Esophagus squamous epithelium (tissue), 5 donors: ENCODE data around the gene SEMA4F. TPM values are rescaled to one million over a fixed set of nuclear protein-coding genes. Genes with fewer than 3 reads are reported as not detected.

Experiments used
- DNase-seq: peaks from one replicate; lab custom pipeline; 2025; lab: John Stamatoyannopoulos, UW
- H3K27ac ChIP-seq, 4 donors: fragments of 200-600 bp; sonication (generic); one replicate each; pipeline ENCODE4 v1.5.1; 2016 to 2019; ENCODE audit warnings: mild to moderate bottlenecking in 1 of 4
- H3K27me3 ChIP-seq, 4 donors: fragments of 200-600 bp; sonication (generic); 1 replicate in 3 of 4; 2 replicates in 1 of 4; pipeline versions ENCODE4 v1.5.1 to v1.6.0; 2017 to 2021; ENCODE audit warnings: antibody characterized with exemption in 1 of 4
- H3K36me3 ChIP-seq, 3 donors: fragments of 200-600 bp; sonication (generic); one replicate each; pipeline ENCODE4 v1.5.1; 2016 to 2019
- H3K4me1 ChIP-seq, 3 donors: fragments of 200-600 bp; sonication (generic); one replicate each; pipeline ENCODE4 v1.5.1; 2017 to 2019
- H3K4me3 ChIP-seq, 4 donors: fragments of 200-600 bp; sonication (generic); 1 replicate in 3 of 4; 2 replicates in 1 of 4; pipeline ENCODE4 v1.5.1; 2016 to 2019; ENCODE audit warnings: mild to moderate bottlenecking in 2 of 4, moderate library complexity in 1 of 4
- H3K9me3 ChIP-seq, 3 donors: fragments of 200-600 bp; sonication (generic); one replicate each; pipeline ENCODE4 v1.5.1; 2016 to 2019
- POLR2A ChIP-seq, 4 donors: fragments of 450-650 bp; IDR thresholded peaks; one replicate each; pipeline ENCODE4 v1.6.1; 2017; ENCODE audit warnings: antibody characterized with exemption in 4 of 4, mild to moderate bottlenecking in 4 of 4, moderate library complexity in 3 of 4
- WGBS, 2 donors: methylation state at CpG; one replicate each; pipeline ENCODE4 v1.1.5; 2018; 5-methylcytosine and 5-hydroxymethylcytosine counted together
- intact Hi-C: fragments of 100-400 bp; cut with DNase I; formaldehyde crosslinking; loops from one replicate; pipeline ENCODE4 v1.15.0; 2022
- total RNA-seq, 4 donors: library from RNA; depleted of rRNA; stranded (reverse); fragments of >200 nt; gene quantifications; one replicate each; pipeline ENCODE4 v1.1.0, GENCODE V29; 2016
- TF ChIP-seq, protein P1 (sequence below), 6 experiments: fragments of 450-650 bp in 4 of 6; fragments of 200-600 bp in 2 of 6; sonication (generic) in 2 of 6; IDR thresholded peaks; one replicate each; pipeline ENCODE4 v1.5.1; 2016 to 2019; ENCODE audit warnings: antibody characterized with exemption in 6 of 6, mild to moderate bottlenecking in 4 of 6, moderate library complexity in 4 of 6
- donor health status: DM: yes; HTN: yes; CAD: no.

The SEMA4F gene
- total RNA-seq, 4 donors from 2014 or later = 0.42 to 6.1 (median 1.7) TPM

DNA sequence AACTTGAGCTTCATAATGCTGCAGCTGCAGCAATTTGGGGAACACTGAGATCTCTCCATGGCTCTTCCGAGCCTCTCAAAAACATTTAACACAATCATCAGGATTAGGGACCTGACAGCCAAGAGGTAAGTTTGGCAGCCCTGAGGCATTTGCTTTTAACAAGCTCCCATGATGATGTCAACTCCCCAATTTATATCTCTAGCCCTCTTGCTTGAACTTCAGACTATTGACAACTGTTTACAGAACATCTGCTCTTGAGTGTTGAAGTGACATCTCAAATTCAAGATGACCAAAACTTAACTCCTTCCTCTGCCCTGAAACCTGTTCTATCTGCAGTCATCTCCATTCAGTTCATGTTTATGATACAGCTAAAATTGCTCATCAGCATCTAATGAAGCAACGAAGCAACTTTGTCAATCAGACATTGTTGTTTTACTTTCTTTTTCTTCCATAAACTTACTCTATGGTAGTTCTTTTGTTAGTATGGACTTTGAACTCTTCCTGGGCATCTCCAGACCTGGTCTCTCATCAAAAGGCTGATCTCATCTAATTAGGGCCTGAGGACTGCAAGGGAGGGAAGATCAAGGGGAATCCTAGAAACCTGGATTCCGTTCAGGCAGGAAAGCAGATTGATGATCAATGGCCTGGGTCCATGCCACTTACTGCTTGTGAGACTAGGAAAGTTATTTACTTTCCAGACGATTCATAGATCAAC, 48.1 kb downstream of the SEMA4F start:
- Histone ChIP-seq H3K36me3 (no peaks in the 10 kb centered on the region), H3K9me3 (no peaks in the 10 kb centered on the region), H3K27ac (no peak overlapping the region), H3K4me3 (no peak overlapping the region), H3K27me3 (no peaks in the 10 kb centered on the region), H3K4me1 (peaks cover 0 to 19% (median 0%) of the 10 kb centered on the region in 3 donors)
- TF ChIP-seq POLR2A (IDR thresholded peaks at IDR 0.05) = no peak
- TF ChIP-seq, protein P1, sequence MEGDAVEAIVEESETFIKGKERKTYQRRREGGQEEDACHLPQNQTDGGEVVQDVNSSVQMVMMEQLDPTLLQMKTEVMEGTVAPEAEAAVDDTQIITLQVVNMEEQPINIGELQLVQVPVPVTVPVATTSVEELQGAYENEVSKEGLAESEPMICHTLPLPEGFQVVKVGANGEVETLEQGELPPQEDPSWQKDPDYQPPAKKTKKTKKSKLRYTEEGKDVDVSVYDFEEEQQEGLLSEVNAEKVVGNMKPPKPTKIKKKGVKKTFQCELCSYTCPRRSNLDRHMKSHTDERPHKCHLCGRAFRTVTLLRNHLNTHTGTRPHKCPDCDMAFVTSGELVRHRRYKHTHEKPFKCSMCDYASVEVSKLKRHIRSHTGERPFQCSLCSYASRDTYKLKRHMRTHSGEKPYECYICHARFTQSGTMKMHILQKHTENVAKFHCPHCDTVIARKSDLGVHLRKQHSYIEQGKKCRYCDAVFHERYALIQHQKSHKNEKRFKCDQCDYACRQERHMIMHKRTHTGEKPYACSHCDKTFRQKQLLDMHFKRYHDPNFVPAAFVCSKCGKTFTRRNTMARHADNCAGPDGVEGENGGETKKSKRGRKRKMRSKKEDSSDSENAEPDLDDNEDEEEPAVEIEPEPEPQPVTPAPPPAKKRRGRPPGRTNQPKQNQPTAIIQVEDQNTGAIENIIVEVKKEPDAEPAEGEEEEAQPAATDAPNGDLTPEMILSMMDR (IDR thresholded peaks at IDR 0.05) = no peak
- no peak for DNase-seq
- intact Hi-C loops = no loop called here
- WGBS, 2 donors = 58 to 60% methylated on average over 4 of the region's 4 CpGs

DNA sequence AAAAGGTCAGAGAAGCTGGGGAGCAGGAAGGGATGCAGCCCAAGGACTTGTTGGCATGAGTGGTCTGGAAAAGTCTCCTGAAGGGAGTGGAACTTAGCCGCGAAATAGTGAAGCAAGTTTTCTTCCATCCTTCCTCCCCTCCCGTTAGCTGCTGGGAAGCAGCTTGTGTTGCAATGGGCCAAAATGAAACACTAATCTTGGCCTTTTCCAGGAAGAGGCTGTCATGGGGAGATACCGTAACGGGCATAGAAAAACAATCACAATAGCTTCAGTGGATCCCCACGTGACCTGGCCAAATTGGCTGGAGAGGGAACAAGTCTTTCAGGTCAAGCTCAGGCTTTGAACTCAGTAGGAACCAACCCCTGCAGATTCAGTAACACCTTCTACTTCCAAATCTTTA, 49.3 kb downstream of the SEMA4F start:
- Histone ChIP-seq H3K27me3 (no peaks in the 10 kb centered on the region), H3K36me3 (no peaks in the 10 kb centered on the region), H3K4me3 (no peak overlapping the region), H3K4me1 (peaks cover 0 to 24% (median 0%) of the 10 kb centered on the region in 3 donors), H3K9me3 (no peaks in the 10 kb centered on the region), H3K27ac (no peak overlapping the region)
- intact Hi-C loops = no loop called here
- DNase-seq = no peak
- TF ChIP-seq POLR2A (IDR thresholded peaks at IDR 0.05) = no peak
- TF ChIP-seq, protein P1 (IDR thresholded peaks at IDR 0.05) = no peak
- 63 to 71% methylated on average over 6 of the region's 6 CpGs for WGBS, 2 donors

DNA sequence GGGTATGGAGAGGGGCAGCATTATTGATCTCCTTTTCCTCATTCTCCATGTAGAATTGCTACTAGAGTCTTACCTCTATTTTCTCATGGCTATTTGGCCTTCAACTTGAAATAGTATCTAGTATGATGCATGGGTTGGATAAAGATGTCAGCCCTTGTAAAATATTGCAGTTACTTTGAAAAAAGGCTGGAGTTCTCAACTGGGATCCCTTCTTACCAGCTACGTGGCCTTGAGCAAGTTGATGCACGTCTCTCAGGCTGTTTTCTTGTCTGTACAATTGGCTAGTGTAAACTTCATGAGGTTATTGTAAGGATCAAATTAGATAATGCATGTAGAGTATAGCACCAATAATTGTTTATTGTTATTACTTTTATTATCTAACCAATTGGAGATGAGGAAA, 50.2 kb downstream of the SEMA4F start:
- no peaks in the 10 kb centered on the region for H3K36me3 ChIP-seq
- intact Hi-C loops = no loop called here
- 50 to 69% methylated on average over 2 of the region's 2 CpGs for WGBS, 2 donors
- no peak for DNase-seq
- peaks cover 0 to 33% (median 0%) of the 10 kb centered on the region in 3 donors for H3K4me1 ChIP-seq
- no peaks in the 10 kb centered on the region for H3K9me3 ChIP-seq
- no peak overlapping the region for H3K27ac ChIP-seq
- H3K4me3 ChIP-seq = no peak overlapping the region
- no peak for TF ChIP-seq POLR2A (IDR thresholded peaks at IDR 0.05)
- TF ChIP-seq, protein P1 (IDR thresholded peaks at IDR 0.05) = no peak
- H3K27me3 ChIP-seq = no peaks in the 10 kb centered on the region

DNA sequence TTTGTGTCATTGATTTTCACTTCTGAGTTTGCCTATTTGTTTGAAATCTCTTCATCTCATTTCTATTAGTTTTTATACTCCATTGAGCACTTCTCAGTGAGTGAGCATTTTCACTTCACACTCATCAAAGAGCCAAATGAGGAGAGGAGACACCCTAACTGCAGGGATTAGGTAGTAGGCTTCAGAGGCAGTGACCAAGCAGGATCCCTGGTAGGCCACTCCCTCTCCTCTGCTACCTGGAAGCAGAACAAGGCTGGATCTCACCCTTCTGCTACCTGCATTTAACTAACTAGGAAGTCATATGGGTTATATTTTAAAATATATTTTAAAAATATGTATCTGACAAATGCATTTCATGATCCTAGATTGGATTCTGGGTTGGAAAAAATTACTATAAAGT, 52.7 kb downstream of the SEMA4F start:
- Histone ChIP-seq H3K36me3 (no peaks in the 10 kb centered on the region), H3K9me3 (no peaks in the 10 kb centered on the region), H3K27ac (peak overlapping the region in 1 of 4 donors; percentile 34), H3K4me1 (peaks cover 0 to 38% (median 0%) of the 10 kb centered on the region in 3 donors), H3K4me3 (no peak overlapping the region), H3K27me3 (no peaks in the 10 kb centered on the region)
- no peak for DNase-seq
- TF ChIP-seq POLR2A (IDR thresholded peaks at IDR 0.05) = no peak
- TF ChIP-seq, protein P1 (IDR thresholded peaks at IDR 0.05) = no peak
- intact Hi-C loops = no loop called here

DNA sequence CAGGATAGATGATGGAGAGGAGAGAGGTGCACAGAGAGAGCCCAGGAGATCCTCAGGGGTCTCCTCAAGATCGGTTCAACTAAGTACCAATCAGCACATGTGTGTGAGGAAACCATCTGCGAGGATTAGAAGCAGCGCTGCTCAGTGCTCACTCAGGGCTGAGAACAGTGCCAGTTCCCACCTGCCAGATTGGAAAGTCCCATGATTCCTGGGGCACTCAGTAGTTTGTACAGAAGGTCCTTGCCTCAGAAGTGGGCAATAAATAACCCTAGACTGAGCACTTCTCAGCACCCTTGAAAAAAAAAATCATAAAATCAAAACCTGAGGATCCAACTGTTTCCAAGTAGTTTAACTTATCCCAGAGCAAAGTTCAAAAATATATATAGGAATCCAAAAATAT, 53.8 kb downstream of the SEMA4F start:
- Histone ChIP-seq H3K27me3 (no peaks in the 10 kb centered on the region), H3K36me3 (no peaks in the 10 kb centered on the region), H3K9me3 (no peaks in the 10 kb centered on the region), H3K4me3 (no peak overlapping the region), H3K4me1 (peaks cover 0 to 49% (median 0%) of the 10 kb centered on the region in 3 donors), H3K27ac (no peak overlapping the region)
- no peak for TF ChIP-seq POLR2A (IDR thresholded peaks at IDR 0.05)
- TF ChIP-seq, protein P1 (IDR thresholded peaks at IDR 0.05) = no peak
- no peak for DNase-seq
- intact Hi-C loops = no loop called here
- 85 to 88% methylated on average over 3 of the region's 3 CpGs for WGBS, 2 donors
